GM21526 (cell line): ENCODE measurements around the gene CCDC17.

ENCODE experiments used
- ATAC-seq: cut with Tn5 transposase; IDR thresholded peaks from one replicate; pipeline ENCODE4 v1.9.1; 2021; ENCODE audit warnings: moderate library complexity; ENCODE audit not compliant: unreplicated experiment, low FRiP score

The CCDC17 gene

GRCh38 chr1:45623972-45624371 is at the start of gene CCDC17:
CCDC17 (minus strand) TSS chr1:45624054; CDS start chr1:45623909, 145 bp downstream.
- no peak for ATAC-seq

GRCh38 chr1:45669859-45670655 is 46.2 kb upstream of the CCDC17 start:
- ATAC-seq, result no peak

DNA sequence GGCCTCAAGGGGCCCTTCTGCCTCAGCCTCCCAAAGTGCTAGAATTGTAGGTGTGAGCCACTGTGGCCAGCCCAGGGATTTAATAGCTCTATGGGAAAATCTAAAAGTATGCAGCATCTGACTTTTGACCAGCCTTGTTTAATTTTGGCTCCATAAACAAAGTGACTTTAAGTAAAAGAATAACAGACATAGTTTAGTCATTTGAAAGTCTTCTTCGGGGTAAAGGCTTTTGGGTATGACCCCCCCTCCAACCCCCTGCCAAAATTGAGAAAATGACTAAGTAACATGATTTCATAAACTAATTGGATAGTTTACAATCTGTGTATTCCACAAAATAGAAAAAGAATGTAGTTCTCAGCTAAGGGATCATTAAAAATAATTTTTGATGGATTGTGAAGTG is 45.5 kb upstream of the CCDC17 start:
- ATAC-seq, result no peak

DNA sequence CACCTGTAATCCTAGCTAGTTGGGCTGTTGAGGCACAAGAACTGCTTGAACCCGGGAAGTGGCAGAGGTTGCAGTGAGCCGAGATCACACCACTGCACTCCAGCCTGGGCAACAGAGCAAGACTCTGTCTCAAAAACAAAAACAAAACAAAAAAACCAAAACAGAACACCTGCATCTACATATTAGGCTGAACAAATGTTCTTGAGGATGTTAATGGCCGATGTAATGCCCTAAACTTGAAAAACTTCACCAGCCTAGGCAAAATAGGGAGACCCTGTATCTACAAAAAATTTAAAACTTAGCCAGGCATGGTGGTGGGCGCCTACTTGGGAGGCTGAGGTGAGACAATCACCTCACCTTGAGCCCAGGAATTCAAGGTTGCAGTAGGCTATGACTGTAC is 44.7 kb upstream of the CCDC17 start:
- no peak for ATAC-seq

GRCh38 chr1:45667321-45668111 is 43.7 kb upstream of the CCDC17 start:
- ATAC-seq, result no peak

GRCh38 chr1:45666836-45667235 is 43.0 kb upstream of the CCDC17 start:
- ATAC-seq, result no peak

- ATAC-seq, result no peak
Observed at GRCh38 chr1:45660336-45660735, 36.5 kb upstream of the CCDC17 start.

GRCh38 chr1:45659222-45659621 is 35.4 kb upstream of the CCDC17 start:
- ATAC-seq, result no peak

DNA sequence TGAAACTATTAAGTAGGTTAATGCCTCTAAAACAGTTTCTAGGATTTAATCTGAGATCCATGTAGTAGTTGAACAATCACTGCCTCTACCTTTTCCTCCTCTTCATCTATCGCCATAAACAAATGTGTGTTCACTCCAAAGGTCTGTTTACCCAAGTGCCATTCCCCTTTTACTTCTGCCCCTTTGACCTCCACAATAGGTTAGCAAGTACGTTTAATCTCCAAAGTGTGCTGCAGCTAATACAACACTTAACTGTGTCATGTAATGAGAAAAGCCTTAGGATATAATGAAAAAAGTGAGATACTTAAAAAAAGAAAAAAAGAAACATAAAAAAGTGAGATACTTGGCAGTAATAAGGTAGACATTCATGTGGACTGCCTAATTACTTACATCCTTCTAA is 34.3 kb upstream of the CCDC17 start:
- no peak for ATAC-seq

GRCh38 chr1:45656573-45657226 is 32.8 kb upstream of the CCDC17 start:
- ATAC-seq, result no peak

DNA sequence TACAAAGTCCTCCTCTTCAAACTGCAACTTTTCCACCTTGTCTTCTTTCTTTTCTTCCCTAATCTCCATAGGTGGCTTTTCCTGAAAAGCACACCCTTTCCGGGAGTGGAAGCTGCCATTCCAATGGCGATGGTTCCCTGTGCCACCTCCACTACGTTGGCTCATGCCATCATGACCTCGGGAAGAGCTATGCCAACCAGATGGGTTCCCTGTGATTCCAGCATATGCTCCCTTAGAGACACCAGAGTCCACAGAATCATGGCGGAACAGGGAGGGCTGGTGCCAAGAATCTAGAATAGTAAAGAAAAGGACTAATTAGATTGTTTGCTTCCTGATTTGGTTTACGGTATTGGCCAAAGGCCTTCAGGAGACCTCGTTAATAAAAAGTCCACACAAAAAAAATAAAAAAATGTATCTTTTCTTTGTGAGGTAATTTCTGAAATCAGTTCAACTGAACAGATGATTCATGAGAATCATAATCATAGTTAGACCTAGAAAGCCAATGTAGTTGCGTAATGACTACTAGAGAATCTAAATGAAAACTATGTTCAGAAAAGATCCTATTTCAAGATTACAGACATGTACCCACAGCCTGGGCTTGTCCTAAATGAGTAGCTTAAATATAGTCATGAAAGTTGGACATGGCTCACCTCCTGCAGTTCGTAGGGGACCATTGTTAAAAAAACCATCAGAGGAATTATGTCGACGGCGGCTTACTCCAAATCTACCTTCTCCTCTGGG is 30.9 kb upstream of the CCDC17 start:
- no peak for ATAC-seq

DNA sequence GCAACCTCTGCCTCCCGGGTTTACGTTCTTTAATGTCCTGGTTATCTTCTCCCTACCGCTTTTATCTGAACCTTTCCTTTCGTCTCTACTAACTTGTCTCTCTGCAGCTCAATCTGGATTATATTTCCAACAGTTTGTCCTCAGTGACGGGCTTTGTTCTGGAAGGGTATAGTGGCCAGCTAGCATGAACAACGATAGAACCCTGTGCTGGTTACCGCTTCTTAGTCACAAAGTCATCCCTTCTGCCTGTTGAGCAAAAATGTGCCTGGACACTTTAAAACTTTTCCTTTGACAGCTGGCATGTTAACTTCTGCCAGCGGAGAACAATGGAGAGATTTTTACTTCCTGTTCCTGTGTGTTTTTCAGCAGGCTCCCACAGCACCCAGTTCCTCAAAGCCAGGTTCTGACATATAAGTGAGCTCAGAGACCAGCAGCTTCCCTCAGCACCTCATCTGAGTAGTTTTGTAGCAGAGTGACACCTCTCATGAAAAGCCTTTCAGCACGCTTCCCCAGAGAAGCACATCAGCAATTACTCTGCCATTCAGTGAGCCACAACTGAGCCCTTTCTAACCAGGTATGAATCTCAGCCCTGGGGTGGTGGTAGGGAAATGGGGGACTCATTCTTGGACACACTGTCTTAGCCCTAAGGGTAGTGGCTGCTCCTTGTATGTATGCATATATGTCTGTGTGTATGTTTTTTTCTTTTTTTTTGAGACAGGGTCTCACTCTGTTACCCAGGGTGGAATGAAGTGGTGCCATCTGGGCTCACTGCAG is 23.6 kb upstream of the CCDC17 start:
- ATAC-seq, result no peak

DNA sequence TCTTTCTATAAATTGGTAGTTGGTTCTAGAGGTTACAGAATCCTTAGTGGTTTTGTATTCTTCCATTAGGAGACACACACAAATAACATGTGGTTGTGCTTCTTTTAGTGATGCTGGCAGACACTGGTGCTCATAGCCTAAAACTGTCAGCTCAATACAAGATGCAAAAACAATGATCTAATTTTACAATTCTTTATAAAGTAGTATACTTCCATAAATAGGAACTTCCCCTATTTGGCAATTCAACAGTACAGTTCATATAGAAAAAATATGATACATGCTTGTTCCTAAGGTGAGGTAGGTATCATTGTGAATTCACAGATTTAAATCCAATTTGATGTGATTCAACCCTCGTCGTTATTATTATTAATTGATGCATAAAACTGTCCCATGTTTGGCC is 20.8 kb upstream of the CCDC17 start:
- no peak for ATAC-seq

DNA sequence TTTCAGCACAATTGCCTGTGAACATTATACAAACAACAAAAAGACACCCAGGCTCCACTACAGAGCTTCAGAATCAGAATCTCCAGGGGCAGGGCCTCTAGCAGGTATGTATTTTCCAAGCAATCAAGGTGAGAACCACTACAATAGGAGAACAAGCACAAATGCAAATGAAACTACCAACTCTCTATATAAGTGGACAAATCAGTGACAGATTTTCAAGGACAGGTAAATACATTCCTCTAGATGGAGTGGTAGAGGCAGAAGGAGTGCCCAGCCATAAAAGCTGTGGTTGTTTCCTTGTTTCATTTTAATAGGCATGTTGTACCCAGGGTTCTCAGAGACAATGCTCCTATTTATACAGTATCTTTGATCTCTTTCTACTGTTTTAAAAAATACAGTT is 20.1 kb upstream of the CCDC17 start:
- no peak for ATAC-seq

- no peak for ATAC-seq
Observed at GRCh38 chr1:45643321-45643720, 19.5 kb upstream of the CCDC17 start.

- no peak for ATAC-seq
Observed at GRCh38 chr1:45640293-45640692, 16.4 kb upstream of the CCDC17 start.

- no peak for ATAC-seq
Observed at GRCh38 chr1:45635211-45635610, 11.4 kb upstream of the CCDC17 start.

GRCh38 chr1:45630429-45630828 is 6.6 kb upstream of the CCDC17 start:
- ATAC-seq, result no peak

DNA sequence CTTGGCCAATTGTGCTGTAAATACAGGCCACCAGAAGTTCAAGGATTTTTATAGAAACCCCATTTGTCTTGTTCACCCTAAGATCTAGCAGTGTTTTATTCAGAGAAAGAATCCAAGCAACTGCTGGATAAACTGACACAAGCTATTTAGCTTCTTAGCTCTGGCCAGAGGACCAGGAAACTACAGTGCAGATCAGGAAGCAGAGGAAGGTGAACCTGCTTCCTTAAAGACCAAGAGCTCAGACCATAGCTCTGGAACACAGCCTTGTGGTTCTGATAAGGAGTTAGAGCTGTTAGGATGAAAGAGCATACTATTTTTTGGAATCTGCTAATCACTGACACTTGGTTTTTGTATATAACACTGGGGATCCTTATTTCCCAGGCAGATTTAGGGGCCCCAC is 5.2 kb upstream of the CCDC17 start:
- no peak for ATAC-seq
